HepG2 (cell line): Measurements from ENCODE around the gene SDC3.

Experiments used
- CREB1 ChIP-seq, 2 experiments: fragments of 450-650 bp in 1 of 2; IDR thresholded peaks; 2 replicates each; pipeline ENCODE4 v1.6.1; 2016 to 2017; ENCODE audit warnings: control low read depth in 1 of 2, mild to moderate bottlenecking in 1 of 2, missing compliant biosample characterization in 1 of 2, missing genetic modification characterization in 1 of 2
- EEA1 ChIP-seq: sonication (generic); formaldehyde crosslinking; IDR thresholded peaks from 2 replicates; pipeline ENCODE4 v1.5.1; 2020; ENCODE audit warnings: mild to moderate bottlenecking, missing genetic modification reagents, borderline replicate concordance
- EP300 ChIP-seq, 3 experiments: sonication (generic) in 1 of 3; formaldehyde crosslinking in 1 of 3; IDR thresholded peaks; 2 replicates each; pipeline versions ENCODE4 v1.5.1 to v1.6.1; 2011 to 2020; ENCODE audit warnings: low read depth in 2 of 3, low read length in 2 of 3, borderline replicate concordance in 1 of 3, improper control_type of control experiment in 1 of 3, mild to moderate bottlenecking in 1 of 3, missing genetic modification reagents in 1 of 3, moderate library complexity in 1 of 3
- FOSL2 ChIP-seq: sonication (generic); formaldehyde crosslinking; IDR thresholded peaks from 2 replicates; pipeline ENCODE4 v1.4.0; 2020; ENCODE audit warnings: missing genetic modification reagents
- GLI4 ChIP-seq: sonication (generic); formaldehyde crosslinking; IDR thresholded peaks from 2 replicates; pipeline ENCODE4 v1.5.1; 2020; ENCODE audit warnings: missing genetic modification reagents, mild to moderate bottlenecking, moderate library complexity, borderline replicate concordance
- NFIC ChIP-seq: IDR thresholded peaks from 2 replicates; pipeline ENCODE4 v1.6.1; 2012; ENCODE audit warnings: mild to moderate bottlenecking, low read length, inconsistent platforms
- NRL ChIP-seq: sonication (generic); formaldehyde crosslinking; IDR thresholded peaks from 2 replicates; pipeline ENCODE4 v1.5.0; 2020; ENCODE audit warnings: missing genetic modification reagents, mild to moderate bottlenecking, moderate library complexity, borderline replicate concordance
- POGZ ChIP-seq: sonication (generic); formaldehyde crosslinking; IDR thresholded peaks from 2 replicates; pipeline ENCODE4 v1.4.0; 2020; ENCODE audit warnings: mild to moderate bottlenecking, missing genetic modification reagents
- RELA ChIP-seq: sonication (generic); formaldehyde crosslinking; IDR thresholded peaks from 2 replicates; pipeline ENCODE4 v1.4.0; 2020; ENCODE audit warnings: missing genetic modification reagents
- TCF7 ChIP-seq: sonication (generic); IDR thresholded peaks from 2 replicates; pipeline ENCODE4 v1.6.1; 2016; ENCODE audit warnings: antibody characterized with exemption, low read depth
- TF ChIP-seq, protein P1 (sequence below): sonication (generic); formaldehyde crosslinking; IDR thresholded peaks from 2 replicates; pipeline ENCODE4 v1.5.0; 2020; ENCODE audit warnings: mild to moderate bottlenecking, missing genetic modification reagents, moderate library complexity
- TF ChIP-seq, protein P2 (sequence below): fragments of 450-650 bp; IDR thresholded peaks from 2 replicates; pipeline ENCODE4 v1.6.1; 2017

DNA sequence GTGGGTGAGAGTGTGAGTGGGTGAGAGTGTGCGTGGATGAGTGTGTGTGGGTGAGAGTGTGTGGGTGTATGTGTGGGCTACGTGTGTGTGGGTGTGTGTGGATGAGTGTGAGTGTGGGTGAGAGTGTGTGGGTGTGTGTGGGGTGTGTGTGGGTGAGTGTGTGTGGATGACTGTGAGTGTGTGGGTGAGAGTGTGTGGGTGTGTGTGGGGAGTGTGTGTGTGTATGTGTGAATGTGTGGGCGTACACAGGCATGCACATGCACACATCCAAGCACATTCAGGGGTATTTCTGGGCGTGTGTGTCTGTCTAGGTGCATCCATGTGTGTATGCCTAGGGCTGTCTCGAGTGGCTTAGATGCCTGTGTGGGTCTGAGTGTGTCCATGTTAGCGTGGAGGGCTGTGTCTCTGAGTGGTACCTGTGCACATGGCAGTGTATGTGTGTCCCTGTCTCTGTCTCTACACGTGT, 14.0 kb downstream of the SDC3 start:
- TF ChIP-seq, protein P1, sequence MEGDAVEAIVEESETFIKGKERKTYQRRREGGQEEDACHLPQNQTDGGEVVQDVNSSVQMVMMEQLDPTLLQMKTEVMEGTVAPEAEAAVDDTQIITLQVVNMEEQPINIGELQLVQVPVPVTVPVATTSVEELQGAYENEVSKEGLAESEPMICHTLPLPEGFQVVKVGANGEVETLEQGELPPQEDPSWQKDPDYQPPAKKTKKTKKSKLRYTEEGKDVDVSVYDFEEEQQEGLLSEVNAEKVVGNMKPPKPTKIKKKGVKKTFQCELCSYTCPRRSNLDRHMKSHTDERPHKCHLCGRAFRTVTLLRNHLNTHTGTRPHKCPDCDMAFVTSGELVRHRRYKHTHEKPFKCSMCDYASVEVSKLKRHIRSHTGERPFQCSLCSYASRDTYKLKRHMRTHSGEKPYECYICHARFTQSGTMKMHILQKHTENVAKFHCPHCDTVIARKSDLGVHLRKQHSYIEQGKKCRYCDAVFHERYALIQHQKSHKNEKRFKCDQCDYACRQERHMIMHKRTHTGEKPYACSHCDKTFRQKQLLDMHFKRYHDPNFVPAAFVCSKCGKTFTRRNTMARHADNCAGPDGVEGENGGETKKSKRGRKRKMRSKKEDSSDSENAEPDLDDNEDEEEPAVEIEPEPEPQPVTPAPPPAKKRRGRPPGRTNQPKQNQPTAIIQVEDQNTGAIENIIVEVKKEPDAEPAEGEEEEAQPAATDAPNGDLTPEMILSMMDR (CRISPR knock-in tag): no peak
- TF ChIP-seq, protein P2, sequence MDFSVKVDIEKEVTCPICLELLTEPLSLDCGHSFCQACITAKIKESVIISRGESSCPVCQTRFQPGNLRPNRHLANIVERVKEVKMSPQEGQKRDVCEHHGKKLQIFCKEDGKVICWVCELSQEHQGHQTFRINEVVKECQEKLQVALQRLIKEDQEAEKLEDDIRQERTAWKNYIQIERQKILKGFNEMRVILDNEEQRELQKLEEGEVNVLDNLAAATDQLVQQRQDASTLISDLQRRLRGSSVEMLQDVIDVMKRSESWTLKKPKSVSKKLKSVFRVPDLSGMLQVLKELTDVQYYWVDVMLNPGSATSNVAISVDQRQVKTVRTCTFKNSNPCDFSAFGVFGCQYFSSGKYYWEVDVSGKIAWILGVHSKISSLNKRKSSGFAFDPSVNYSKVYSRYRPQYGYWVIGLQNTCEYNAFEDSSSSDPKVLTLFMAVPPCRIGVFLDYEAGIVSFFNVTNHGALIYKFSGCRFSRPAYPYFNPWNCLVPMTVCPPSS: no peak
- TF ChIP-seq NRL (CRISPR knock-in tag): no peak
- TF ChIP-seq EP300 (IDR thresholded peaks at IDR 0.05; ENCODE audit: low read depth in 2 of 2, low read length in 2 of 2): no peak
- no peak for TF ChIP-seq EP300 (CRISPR knock-in tag; IDR thresholded peaks at IDR 0.05; ENCODE audit: borderline replicate concordance)
- TF ChIP-seq FOSL2 (CRISPR knock-in tag): no peak
- TF ChIP-seq POGZ (CRISPR knock-in tag): no peak
- TF ChIP-seq NFIC: no peak
- no peak for TF ChIP-seq CREB1 (IDR thresholded peaks at IDR 0.05)
- no peak for TF ChIP-seq CREB1 (CRISPR knock-in tag; IDR thresholded peaks at IDR 0.05)
- TF ChIP-seq TCF7: no peak
- no peak for TF ChIP-seq RELA (CRISPR knock-in tag)
- TF ChIP-seq GLI4: no peak
- TF ChIP-seq EEA1 (CRISPR knock-in tag): no peak
